ENCODE results near the gene SLC2A13.
"Not testable (repeated sequence)": the region's sequence is repeated elsewhere in the genome, so short reads cannot be mapped to it uniquely, and the experiment has no call there.

SLC2A13 gene

DNA sequence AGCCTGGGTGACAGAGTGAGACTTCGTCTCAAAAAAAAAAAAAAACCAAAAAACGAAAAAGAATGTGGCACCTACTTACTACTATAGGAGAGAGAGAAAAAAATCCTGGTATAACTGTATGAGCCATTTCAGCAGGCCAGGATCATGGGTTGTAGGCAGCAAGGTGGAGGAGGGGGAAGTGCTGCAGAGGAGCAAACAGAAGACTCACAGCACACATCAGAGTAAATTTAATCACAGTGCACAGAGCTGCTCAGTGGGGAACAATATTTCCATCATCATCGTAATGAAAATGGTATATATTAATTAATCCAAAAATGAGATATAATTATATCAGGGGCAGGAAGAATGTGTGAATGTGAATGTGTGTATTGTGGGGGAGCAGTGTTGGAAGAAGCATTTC, 175.8 kb downstream of the SLC2A13 start:
- DNase-seq (ENCODE audit: low read depth) = no peak
- no peak for TF ChIP-seq CTCF (IDR thresholded peaks at IDR 0.05; ENCODE audit: low read depth, low read length, missing control alignments)

DNA sequence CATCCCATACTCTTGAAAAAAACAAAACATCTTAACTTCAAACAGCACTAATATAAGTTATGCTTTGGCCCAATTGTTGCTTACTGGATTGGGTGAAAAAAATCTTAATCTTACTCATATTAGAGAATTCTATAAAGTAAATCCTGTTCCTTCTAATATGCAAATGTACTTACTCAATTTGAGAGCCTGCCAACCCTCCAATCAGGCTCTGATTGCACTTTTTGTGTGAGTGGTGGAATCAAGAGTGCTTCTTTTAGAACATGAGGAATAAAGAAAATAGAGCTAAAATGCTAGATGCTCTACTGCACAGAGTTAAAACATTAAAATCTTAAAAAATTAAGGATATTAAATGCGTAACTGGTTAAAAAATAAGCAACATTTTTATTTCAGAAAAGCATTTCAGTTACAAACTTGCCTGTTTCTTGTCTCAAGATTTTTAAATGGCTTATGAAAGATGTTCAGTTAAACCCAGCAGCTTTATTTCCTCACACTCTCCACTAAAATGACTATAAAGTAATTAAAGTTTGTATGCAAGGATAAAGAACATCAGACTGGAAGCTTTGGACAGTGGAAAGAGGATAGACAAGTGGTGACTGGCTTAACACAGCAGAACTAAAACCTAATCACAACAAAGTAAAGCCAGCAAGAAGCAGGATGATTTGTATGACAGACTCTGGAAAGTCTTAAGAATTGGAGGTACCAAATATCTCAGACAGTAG, 177.5 kb downstream of the SLC2A13 start:
- no peak overlapping the region for H3K4me3 ChIP-seq (ENCODE audit: low read depth, low read length)
- no peak for DNase-seq (ENCODE audit: low read depth)
- TF ChIP-seq CTCF (IDR thresholded peaks at IDR 0.05; ENCODE audit: low read depth, low read length, missing control alignments) = no peak

More for the DNA sequence above, 175.8 kb downstream of the SLC2A13 start:
- no peak overlapping the region for H3K4me3 ChIP-seq (ENCODE audit: low read depth, low read length)

- H3K4me3 ChIP-seq (ENCODE audit: low read depth, low read length) = no peak overlapping the region
- DNase-seq (ENCODE audit: low read depth) = no peak
- TF ChIP-seq CTCF (IDR thresholded peaks at IDR 0.05; ENCODE audit: low read depth, low read length, missing control alignments) = no peak
Measured at GRCh38 chr12:39923364-39923763, 182.5 kb downstream of the SLC2A13 start.

DNA sequence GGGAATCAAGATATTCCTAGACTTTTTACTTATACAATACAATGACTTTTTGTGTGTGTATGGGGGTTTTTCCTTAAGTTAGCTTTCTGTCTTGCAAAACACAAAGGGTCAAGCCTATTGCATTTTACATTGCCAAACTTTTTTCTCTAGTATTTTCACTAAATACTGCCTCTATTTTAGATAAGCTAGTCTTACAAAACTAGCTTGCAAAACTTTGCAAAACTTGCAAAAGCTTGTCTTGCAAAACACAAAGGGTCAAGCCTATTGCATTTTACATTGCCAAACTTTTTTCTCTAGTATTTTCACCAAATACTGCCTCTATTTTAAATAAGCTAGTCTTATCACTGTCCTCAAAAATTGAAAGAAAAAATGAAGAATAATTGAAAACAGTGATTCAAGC, 183.3 kb downstream of the SLC2A13 start:
- not testable (repeated sequence) for DNase-seq (ENCODE audit: low read depth); H3K4me3 ChIP-seq (ENCODE audit: low read depth, low read length)

DNA sequence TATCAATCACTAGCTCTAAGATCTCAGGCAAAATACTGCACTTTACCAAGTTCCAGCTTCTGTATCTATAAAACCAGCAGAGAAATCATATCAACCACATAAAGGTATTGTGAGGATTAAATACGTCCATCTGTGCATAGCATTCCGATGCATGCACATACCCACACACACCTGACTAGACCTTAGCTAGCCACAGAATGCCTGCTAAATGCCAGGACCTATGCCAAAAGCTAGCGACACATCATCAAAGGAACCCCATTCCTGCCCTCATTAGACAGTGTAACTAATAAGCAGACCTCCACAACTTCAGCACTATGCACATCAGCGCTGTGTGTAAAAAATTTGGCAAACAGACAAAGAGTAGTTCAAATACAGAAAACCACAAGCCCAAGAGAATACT, 185.2 kb downstream of the SLC2A13 start:
- H3K4me3 ChIP-seq (ENCODE audit: low read depth, low read length) = no peak overlapping the region
- DNase-seq (ENCODE audit: low read depth) = no peak
- TF ChIP-seq CTCF (IDR thresholded peaks at IDR 0.05; ENCODE audit: low read depth, low read length, missing control alignments) = no peak

- DNase-seq (ENCODE audit: low read depth) = no peak
- no peak overlapping the region for H3K4me3 ChIP-seq (ENCODE audit: low read depth, low read length)
- TF ChIP-seq CTCF (IDR thresholded peaks at IDR 0.05; ENCODE audit: low read depth, low read length, missing control alignments) = no peak
Measured at GRCh38 chr12:39920222-39920621, 185.7 kb downstream of the SLC2A13 start.

- H3K4me3 ChIP-seq (ENCODE audit: low read depth, low read length) = no peak overlapping the region
- TF ChIP-seq CTCF (IDR thresholded peaks at IDR 0.05; ENCODE audit: low read depth, low read length, missing control alignments) = no peak
- DNase-seq (ENCODE audit: low read depth) = no peak
Measured at GRCh38 chr12:39919790-39920189, 186.1 kb downstream of the SLC2A13 start.
